Upper lobe of left lung (tissue), 6 donors: ENCODE data around the gene POC1B. TPM values are rescaled to one million over a fixed set of nuclear protein-coding genes. Genes with fewer than 3 reads are reported as not detected.
A peak's percentile ranks its signal among the peaks of the same experiment; 100 is the strongest.

Source experiments
- ATAC-seq, 2 donors: fragments of 200-7000 bp; cut with Tn5 transposase; one replicate each; pipeline ENCODE4 v1.9.1; 2022; ENCODE audit warnings: mild to moderate bottlenecking in 2 of 2, moderate library complexity in 2 of 2; ENCODE audit not compliant: low FRiP score in 2 of 2
- DNase-seq, 2 donors: peaks; one replicate each; pipeline ENCODE4 v3.0.0-alpha.2; 2019 to 2020
- H3K27ac ChIP-seq, 4 donors: fragments of 200-600 bp; sonication (generic); one replicate each; pipeline ENCODE4 v1.5.1; 2016 to 2019
- H3K27me3 ChIP-seq, 4 donors: fragments of 200-600 bp; sonication (generic); one replicate each; pipeline ENCODE4 v1.5.1; 2017 to 2019
- H3K36me3 ChIP-seq, 4 donors: fragments of 200-600 bp; sonication (generic); one replicate each; pipeline ENCODE4 v1.5.1; 2016 to 2019
- H3K4me1 ChIP-seq, 4 donors: fragments of 200-600 bp; sonication (generic); one replicate each; pipeline ENCODE4 v1.5.1; 2018 to 2019
- H3K4me3 ChIP-seq, 4 donors: fragments of 200-600 bp; sonication (generic); one replicate each; pipeline ENCODE4 v1.5.1; 2017 to 2019; ENCODE audit warnings: mild to moderate bottlenecking in 2 of 4, moderate library complexity in 1 of 4
- H3K9me3 ChIP-seq, 4 donors: fragments of 200-600 bp; sonication (generic); one replicate each; pipeline ENCODE4 v1.5.1; 2018 to 2019
- CTCF ChIP-seq, 6 experiments: fragments of 450-650 bp in 4 of 6; fragments of 200-600 bp in 2 of 6; sonication (generic) in 2 of 6; IDR thresholded peaks; one replicate each; pipeline ENCODE4 v1.5.1; 2016 to 2019; ENCODE audit warnings: antibody characterized with exemption in 6 of 6
- EP300 ChIP-seq, 4 donors: sonication (generic); formaldehyde crosslinking; IDR thresholded peaks; one replicate each; pipeline ENCODE4 v1.5.1; 2017; ENCODE audit warnings: antibody characterized with exemption in 4 of 4, control low read depth in 2 of 4
- POLR2A ChIP-seq, 4 donors: fragments of 450-650 bp; IDR thresholded peaks; one replicate each; pipeline ENCODE4 v1.5.1; 2016 to 2017; ENCODE audit warnings: antibody characterized with exemption in 4 of 4, mild to moderate bottlenecking in 2 of 4
- POLR2AphosphoS5 ChIP-seq, 2 donors: sonication (generic); formaldehyde crosslinking; IDR thresholded peaks; one replicate each; pipeline ENCODE4 v1.5.1; 2017; ENCODE audit warnings: antibody characterized with exemption in 2 of 2
- WGBS, 2 donors: methylation state at CpG; one replicate each; pipeline ENCODE4 v1.1.5; 2017 to 2018; 5-methylcytosine and 5-hydroxymethylcytosine counted together
- total RNA-seq, 6 donors: library from RNA; depleted of rRNA in 4 of 6; stranded (reverse); fragments of >200 nt in 4 of 6; gene quantifications; one replicate each; pipeline versions ENCODE4 v1.1.0 to v1.2.1, GENCODE V29; 2016 to 2021
- donor health status: DM: no; HTN: no; CAD: no; lungs with moderate emphysema.
- donor health status: DM: no; HTN: yes; CAD: no; lungs with severe emphysema.

Gene POC1B
- total RNA-seq, 6 donors from 2014 or later = 13.9 to 34.4 (median 21.0) TPM

- no peaks in the 10 kb centered on the region for H3K36me3 ChIP-seq
- H3K4me1 ChIP-seq = peaks cover 18 to 33% (median 21%) of the 10 kb centered on the region in 4 donors
- no peaks in the 10 kb centered on the region for H3K9me3 ChIP-seq
- 59 to 64% methylated on average over 4 of the region's 4 CpGs for WGBS, 2 donors
- no peak for ATAC-seq
- no peak overlapping the region for H3K4me3 ChIP-seq
- no peak for TF ChIP-seq POLR2A (IDR thresholded peaks at IDR 0.05)
- TF ChIP-seq POLR2AphosphoS5 (IDR thresholded peaks at IDR 0.05) = peak in 1 of 2 donors; percentile 23
- DNase-seq = no peak
- H3K27me3 ChIP-seq = no peaks in the 10 kb centered on the region
- peak overlapping the region in 1 of 4 donors; percentile 46 for H3K27ac ChIP-seq
Measured at GRCh38 chr12:89546151-89546550, 20.3 kb upstream of the POC1B start.

- ATAC-seq (no peak), DNase-seq (peak in 1 of 2 donors; percentile 43)
- H3K9me3 ChIP-seq = no peaks in the 10 kb centered on the region
- H3K36me3 ChIP-seq = no peaks in the 10 kb centered on the region
- WGBS, 2 donors = 25 to 28% methylated on average over 6 of the region's 6 CpGs
- peaks cover 18 to 33% (median 21%) of the 10 kb centered on the region in 4 donors for H3K4me1 ChIP-seq
- no peaks in the 10 kb centered on the region for H3K27me3 ChIP-seq
- TF ChIP-seq POLR2A (IDR thresholded peaks at IDR 0.05) (no peak), EP300 (IDR thresholded peaks at IDR 0.05) (no peak), POLR2AphosphoS5 (IDR thresholded peaks at IDR 0.05) (no peak), CTCF (IDR thresholded peaks at IDR 0.05) (no peak)
- no peak overlapping the region for H3K4me3 ChIP-seq
- H3K27ac ChIP-seq = no peak overlapping the region
Measured at GRCh38 chr12:89544681-89545184, 18.9 kb upstream of the POC1B start.

GRCh38 chr12:89544022-89544421 is 18.2 kb upstream of the POC1B start:
- Histone ChIP-seq H3K36me3 (no peaks in the 10 kb centered on the region), H3K9me3 (no peaks in the 10 kb centered on the region), H3K27ac (no peak overlapping the region), H3K4me3 (no peak overlapping the region), H3K4me1 (peaks cover 18 to 33% (median 21%) of the 10 kb centered on the region in 4 donors), H3K27me3 (no peaks in the 10 kb centered on the region)
- 80 to 86% methylated on average over 1 of the region's 1 CpG for WGBS, 2 donors
- TF ChIP-seq POLR2AphosphoS5 (IDR thresholded peaks at IDR 0.05) (no peak), POLR2A (IDR thresholded peaks at IDR 0.05) (no peak), CTCF (IDR thresholded peaks at IDR 0.05) (no peak), EP300 (IDR thresholded peaks at IDR 0.05) (no peak)
- DNase-seq (no peak), ATAC-seq (no peak)

- H3K36me3 ChIP-seq = no peaks in the 10 kb centered on the region
- H3K27ac ChIP-seq = no peak overlapping the region
- TF ChIP-seq POLR2AphosphoS5 (IDR thresholded peaks at IDR 0.05) (no peak), POLR2A (IDR thresholded peaks at IDR 0.05) (no peak), EP300 (IDR thresholded peaks at IDR 0.05) (no peak), CTCF (IDR thresholded peaks at IDR 0.05) (peak; percentile 68 to 84 (median 80))
- WGBS, 2 donors = 10 to 13% methylated on average over 6 of the region's 6 CpGs
- no peaks in the 10 kb centered on the region for H3K9me3 ChIP-seq
- no peaks in the 10 kb centered on the region for H3K27me3 ChIP-seq
- H3K4me3 ChIP-seq = no peak overlapping the region
- peak in 1 of 2 donors; percentile 65 for DNase-seq
- ATAC-seq = peak; percentile 88 to 90
- peaks cover 18 to 33% (median 21%) of the 10 kb centered on the region in 4 donors for H3K4me1 ChIP-seq
Measured at GRCh38 chr12:89542912-89543592, 17.2 kb upstream of the POC1B start.

GRCh38 chr12:89542236-89542635 is 16.4 kb upstream of the POC1B start:
- TF ChIP-seq POLR2A (IDR thresholded peaks at IDR 0.05) (no peak), POLR2AphosphoS5 (IDR thresholded peaks at IDR 0.05) (no peak), EP300 (IDR thresholded peaks at IDR 0.05) (no peak), CTCF (IDR thresholded peaks at IDR 0.05) (no peak)
- H3K27ac ChIP-seq = no peak overlapping the region
- 95 to 97% methylated on average over 2 of the region's 2 CpGs for WGBS, 2 donors
- DNase-seq = no peak
- no peak for ATAC-seq
- H3K36me3 ChIP-seq = no peaks in the 10 kb centered on the region
- no peaks in the 10 kb centered on the region for H3K27me3 ChIP-seq
- H3K4me3 ChIP-seq = no peak overlapping the region
- no peaks in the 10 kb centered on the region for H3K9me3 ChIP-seq
- peaks cover 18 to 33% (median 21%) of the 10 kb centered on the region in 4 donors for H3K4me1 ChIP-seq
